ENCODE measurements around the gene CRYAA.

CRYAA gene

DNA sequence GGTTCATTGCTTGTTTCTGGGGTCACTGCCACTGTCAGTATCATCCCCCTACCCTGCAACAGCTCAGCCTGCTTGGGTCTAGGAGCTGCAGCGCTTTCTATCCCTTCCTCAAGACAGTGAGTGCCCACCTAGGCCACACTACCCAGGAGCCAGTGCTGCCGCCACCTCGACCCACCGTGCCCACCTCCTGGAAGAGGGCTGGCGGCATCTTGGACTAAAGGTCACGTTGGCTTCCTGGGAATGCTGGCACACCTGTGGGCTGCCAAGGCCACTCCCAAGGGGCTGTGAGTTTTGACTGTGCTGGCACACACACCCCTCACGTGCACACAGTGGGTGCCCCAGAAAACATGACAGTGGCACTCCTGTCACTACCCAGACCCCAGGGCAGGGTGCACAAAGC, 22.1 kb downstream of the CRYAA start:
- H3K27me3 Mint-ChIP-seq, result no peaks in the 10 kb centered on the region
- H3K9me3 Mint-ChIP-seq, result no peaks in the 10 kb centered on the region
- no peak overlapping the region for H3K27ac Mint-ChIP-seq
- peaks cover 11% of the 10 kb centered on the region for H3K4me1 Mint-ChIP-seq (ENCODE audit: low read depth)
- H3K36me3 Mint-ChIP-seq (ENCODE audit: low read depth), result no peaks in the 10 kb centered on the region
- H3K4me3 Mint-ChIP-seq, result no peak overlapping the region

DNA sequence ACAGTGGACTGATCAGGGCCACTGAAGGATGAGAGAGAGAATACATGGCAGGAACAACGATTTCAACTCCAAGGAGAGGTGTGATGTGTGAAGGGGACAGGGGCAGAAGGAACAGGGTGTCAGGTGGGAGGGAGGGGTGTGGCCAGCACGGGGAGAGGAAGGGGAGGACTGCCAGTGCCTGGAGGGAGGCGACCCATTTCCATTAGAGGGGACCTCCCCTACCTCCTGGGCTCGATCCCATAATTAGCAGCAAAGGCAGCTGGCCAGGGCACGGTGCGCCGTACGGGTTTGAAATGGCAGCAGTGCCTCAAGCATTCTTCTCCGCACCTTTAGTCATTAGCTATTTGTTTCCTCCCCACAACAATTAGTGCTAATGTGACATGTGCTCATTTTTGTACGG, 22.7 kb downstream of the CRYAA start:
- Mint-ChIP-seq H3K4me1 (ENCODE audit: low read depth) (peaks cover 11% of the 10 kb centered on the region), H3K27ac (no peak overlapping the region), H3K27me3 (no peaks in the 10 kb centered on the region), H3K4me3 (no peak overlapping the region), H3K36me3 (ENCODE audit: low read depth) (no peaks in the 10 kb centered on the region), H3K9me3 (no peaks in the 10 kb centered on the region)

DNA sequence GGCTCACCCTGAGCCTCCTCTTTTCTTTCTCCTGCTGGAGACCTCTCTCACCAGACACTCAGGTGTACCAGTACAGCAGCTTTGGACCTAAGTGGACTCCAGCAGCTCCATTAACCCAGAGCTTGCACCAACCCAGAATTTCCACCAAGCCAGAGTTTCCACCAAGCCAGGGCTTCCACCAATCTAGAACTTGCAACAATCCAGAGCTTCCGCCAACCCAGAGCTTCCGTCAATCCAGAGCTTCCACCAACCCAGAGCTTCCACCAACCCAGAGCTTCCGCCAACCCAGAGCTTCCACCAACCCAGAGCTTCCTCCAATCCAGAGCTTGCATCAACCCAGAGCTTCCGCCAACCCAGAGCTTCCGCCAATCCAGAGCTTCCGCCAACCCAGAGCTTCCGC, 23.2 kb downstream of the CRYAA start:
- H3K27ac Mint-ChIP-seq, result no peak overlapping the region
- H3K9me3 Mint-ChIP-seq, result no peaks in the 10 kb centered on the region
- H3K4me1 Mint-ChIP-seq (ENCODE audit: low read depth), result peaks cover 11% of the 10 kb centered on the region
- no peaks in the 10 kb centered on the region for H3K36me3 Mint-ChIP-seq (ENCODE audit: low read depth)
- no peak overlapping the region for H3K4me3 Mint-ChIP-seq
- H3K27me3 Mint-ChIP-seq, result no peaks in the 10 kb centered on the region

DNA sequence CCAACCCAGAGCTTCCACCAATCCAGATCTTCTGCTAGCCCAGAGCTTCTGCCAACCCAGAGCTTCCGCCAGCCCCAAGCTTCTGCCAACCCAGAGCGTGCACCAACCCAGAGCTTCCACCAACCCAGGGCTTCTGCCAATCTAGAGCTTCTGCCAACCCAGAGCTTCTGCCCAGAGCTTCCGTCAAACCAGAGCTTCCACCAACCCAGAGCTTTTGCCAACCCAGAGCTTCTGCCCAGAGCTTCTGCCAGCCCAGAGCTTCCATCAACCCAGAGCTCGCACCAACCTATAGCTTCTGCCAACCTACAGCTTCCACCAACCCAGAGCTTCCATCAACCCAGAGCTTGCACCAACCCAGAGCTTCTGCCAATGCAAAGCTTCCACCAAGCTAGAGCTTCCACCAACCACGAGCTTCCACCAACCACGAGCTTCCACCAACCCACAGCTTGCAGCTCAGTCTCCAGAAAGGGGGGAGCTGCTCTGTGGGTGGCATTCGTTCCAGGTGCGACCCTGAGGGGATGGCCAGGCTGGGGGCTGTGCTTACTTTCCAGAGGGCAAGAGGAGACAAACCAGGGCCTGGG, 23.8 kb downstream of the CRYAA start:
- Mint-ChIP-seq H3K27me3 (no peaks in the 10 kb centered on the region), H3K36me3 (ENCODE audit: low read depth) (no peaks in the 10 kb centered on the region), H3K4me3 (no peak overlapping the region), H3K9me3 (no peaks in the 10 kb centered on the region), H3K4me1 (ENCODE audit: low read depth) (peaks cover 11% of the 10 kb centered on the region), H3K27ac (no peak overlapping the region)

DNA sequence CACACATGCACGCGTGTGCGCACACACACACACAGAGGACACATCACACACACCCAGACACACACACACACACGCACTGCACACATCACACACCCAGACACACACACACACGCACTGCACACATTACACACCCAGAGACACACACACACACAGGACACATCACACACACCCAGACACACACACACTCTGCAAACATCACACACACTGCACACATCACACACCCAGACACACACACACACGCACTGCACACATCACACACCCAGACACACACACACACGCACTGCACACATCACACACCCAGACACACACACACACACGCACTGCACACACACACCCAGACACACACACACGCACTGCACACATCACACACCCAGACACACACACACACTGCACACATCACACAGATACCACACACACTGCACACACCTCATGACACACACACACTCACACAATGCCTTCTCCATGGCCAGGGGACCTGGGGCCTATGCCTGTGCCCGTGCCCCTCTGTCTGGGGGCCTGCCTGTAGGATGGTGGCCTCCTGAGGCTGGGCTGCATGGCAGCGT, 24.4 kb downstream of the CRYAA start:
- no peaks in the 10 kb centered on the region for H3K36me3 Mint-ChIP-seq (ENCODE audit: low read depth)
- no peaks in the 10 kb centered on the region for H3K27me3 Mint-ChIP-seq
- H3K9me3 Mint-ChIP-seq, result peaks cover under 1% of the 10 kb centered on the region
- no peak overlapping the region for H3K27ac Mint-ChIP-seq
- H3K4me3 Mint-ChIP-seq, result no peak overlapping the region
- peaks cover 9% of the 10 kb centered on the region for H3K4me1 Mint-ChIP-seq (ENCODE audit: low read depth)

DNA sequence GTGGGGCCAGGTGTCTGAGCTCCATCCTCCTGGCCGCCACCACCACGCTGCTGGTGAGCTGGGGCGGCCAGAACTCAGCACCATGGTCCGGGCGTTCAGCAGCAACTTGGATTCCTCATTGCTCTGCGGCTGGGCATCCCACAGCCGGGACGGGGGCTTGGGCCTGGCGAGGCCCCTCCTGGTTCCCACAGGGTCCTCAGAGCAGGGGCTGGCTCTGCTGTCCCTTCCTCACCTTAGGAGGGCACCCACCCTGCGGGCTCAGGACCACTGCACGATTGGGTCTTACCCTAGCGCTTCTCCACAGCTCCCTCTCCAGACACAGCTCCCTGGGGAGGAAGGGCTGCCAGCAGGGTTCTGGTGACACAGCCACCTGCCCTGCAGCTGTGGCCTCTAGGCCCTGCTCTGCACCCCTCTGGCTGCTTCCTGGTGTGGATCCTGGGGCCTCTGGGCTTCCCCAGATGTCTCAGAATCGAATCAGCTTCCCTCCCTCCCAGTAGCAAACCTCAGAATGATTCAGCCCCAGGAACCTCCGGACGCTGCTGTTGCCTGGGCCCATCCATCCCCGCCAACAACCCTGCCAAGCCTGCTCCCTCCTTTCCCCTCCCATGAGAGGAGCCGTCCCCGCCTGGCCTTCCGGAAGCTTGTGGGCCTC, 25.0 kb downstream of the CRYAA start:
- H3K36me3 Mint-ChIP-seq (ENCODE audit: low read depth), result no peaks in the 10 kb centered on the region
- H3K4me3 Mint-ChIP-seq, result no peak overlapping the region
- H3K4me1 Mint-ChIP-seq (ENCODE audit: low read depth), result peaks cover 4% of the 10 kb centered on the region
- no peaks in the 10 kb centered on the region for H3K27me3 Mint-ChIP-seq
- H3K27ac Mint-ChIP-seq, result no peak overlapping the region
- peaks cover 7% of the 10 kb centered on the region for H3K9me3 Mint-ChIP-seq

DNA sequence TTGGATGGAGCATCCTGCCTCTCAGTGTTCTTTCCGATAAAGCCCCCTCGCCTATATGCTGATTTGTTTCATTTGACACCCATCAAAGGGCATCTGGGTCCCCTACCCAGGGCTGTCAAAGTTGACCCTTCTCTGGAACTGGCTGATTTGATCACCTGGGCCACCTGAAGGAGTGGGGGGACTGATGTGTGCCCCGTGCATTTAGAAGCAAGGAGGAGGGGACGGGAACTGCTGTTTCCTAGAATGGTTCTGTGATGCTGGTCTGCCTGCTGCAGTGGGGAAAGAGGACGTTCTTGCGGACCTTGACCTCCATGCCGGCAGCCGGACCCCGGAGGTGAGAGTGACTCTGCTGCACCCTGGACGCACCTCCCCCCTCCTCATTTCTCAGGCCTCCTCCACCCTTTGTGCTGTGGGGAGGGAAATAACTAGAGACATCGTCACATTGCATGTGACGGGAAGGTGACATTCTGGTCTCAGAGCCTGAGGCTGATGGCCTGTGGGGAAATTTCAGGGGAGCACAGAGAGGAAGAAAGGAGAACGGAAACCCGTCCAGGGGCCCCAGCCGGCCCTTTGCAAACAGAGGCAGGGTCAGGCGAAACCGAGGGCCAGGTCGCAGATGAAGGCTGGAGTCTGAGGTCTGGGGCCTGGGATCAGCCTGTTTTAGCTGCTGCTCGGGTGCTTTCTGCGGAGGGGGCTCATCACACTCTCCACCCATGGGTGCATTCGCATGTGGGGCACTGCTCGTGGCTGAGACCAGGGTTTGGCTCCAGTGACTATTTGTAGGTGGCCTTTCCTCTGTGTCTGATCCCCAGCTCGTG, 25.7 kb downstream of the CRYAA start:
- no peak overlapping the region for H3K4me3 Mint-ChIP-seq
- H3K27ac Mint-ChIP-seq, result no peak overlapping the region

DNA sequence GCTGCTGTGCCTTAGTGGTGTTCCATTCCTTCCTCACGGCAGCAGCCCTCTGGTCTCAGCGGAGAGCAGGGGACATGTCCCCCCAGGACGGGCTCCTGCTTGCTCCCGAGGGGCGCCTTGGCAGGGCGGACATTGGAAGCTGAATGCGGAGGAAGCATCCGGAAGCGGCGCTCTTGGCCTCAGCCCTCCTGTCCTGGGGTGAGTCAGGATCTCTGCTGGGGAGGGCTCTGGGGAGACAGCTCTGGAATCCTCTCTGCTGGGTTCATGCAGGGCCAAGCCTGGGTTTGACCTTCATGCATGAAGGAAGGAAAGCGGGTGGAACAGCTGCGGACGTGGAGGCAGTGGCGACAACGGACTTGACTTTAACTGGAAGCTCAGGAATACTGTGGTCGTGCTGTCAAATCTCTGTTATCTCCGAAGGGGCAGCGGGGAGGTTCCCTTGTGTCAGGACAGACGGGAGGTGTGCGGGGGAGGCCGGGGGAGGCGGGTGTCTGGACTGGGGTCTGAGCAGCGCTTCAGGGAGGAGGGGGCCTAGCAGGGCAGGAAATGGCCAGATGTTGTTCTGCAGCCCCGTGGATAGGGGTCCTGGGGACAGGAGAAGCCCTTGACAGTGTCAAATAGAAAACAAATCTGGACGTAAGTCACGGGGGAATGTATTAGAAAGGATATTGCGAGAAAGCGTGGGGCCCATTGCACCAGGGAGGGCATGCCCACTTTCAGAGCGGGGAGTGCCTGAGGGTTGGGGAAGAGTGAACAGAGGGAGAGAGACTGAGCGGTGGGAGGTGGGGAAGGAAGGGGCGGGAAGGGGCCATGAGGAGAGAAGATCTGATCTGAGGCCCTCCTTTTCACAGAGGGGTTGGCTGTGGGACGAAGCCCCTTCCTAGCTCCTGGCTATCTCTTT, 26.6 kb downstream of the CRYAA start:
- Mint-ChIP-seq H3K36me3 (ENCODE audit: low read depth) (no peaks in the 10 kb centered on the region), H3K4me1 (ENCODE audit: low read depth) (no peaks in the 10 kb centered on the region), H3K27ac (no peak overlapping the region), H3K27me3 (no peaks in the 10 kb centered on the region), H3K9me3 (peaks cover 12% of the 10 kb centered on the region), H3K4me3 (no peak overlapping the region)

More for the DNA sequence above, 25.7 kb downstream of the CRYAA start:
- H3K4me1 Mint-ChIP-seq (ENCODE audit: low read depth), result no peaks in the 10 kb centered on the region
- H3K27me3 Mint-ChIP-seq, result no peaks in the 10 kb centered on the region
- no peaks in the 10 kb centered on the region for H3K36me3 Mint-ChIP-seq (ENCODE audit: low read depth)
- peaks cover 7% of the 10 kb centered on the region for H3K9me3 Mint-ChIP-seq

DNA sequence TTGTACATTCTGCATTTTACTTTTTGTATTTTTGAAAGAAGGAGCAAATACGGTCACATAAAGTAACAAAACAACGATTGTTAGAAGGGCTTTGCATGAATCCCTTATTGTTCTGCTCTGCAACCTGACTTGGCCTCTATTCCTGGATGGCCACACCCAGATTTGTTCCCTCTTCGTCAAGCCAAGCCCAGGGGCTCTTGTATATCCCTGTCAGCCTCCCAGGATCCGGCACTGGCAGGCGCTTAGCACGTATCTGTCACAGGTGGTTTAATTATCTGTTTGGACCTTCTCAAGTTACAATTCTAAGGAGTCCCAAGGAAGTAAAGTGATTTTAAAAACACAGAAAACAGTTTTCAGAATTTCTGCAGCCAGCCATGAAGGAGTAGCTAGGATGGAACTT, 28.0 kb downstream of the CRYAA start:
- Mint-ChIP-seq H3K36me3 (ENCODE audit: low read depth) (peaks cover 8% of the 10 kb centered on the region), H3K4me3 (no peak overlapping the region), H3K9me3 (peaks cover 21% of the 10 kb centered on the region), H3K4me1 (ENCODE audit: low read depth) (no peaks in the 10 kb centered on the region), H3K27ac (no peak overlapping the region), H3K27me3 (no peaks in the 10 kb centered on the region)

DNA sequence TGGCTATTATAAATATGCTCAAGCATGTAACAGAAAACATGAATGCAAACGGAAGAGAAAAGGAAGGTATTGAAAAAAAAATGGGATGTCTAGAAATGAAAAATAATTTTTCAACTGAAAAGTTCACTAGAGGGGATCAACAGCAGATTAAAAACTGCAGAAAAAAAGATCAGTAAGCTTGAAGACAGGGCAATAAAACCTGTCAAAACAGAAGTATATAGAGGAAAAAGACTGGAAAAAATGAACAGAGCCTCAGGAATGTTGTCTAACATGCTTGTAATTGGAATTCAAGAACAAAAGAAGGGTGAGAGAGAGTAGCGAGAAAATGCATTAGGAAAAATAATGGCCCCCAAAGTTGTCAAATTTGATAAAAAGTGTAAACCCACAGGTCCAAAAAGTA, 29.6 kb downstream of the CRYAA start:
- H3K4me1 Mint-ChIP-seq (ENCODE audit: low read depth), result no peaks in the 10 kb centered on the region
- peaks cover 9% of the 10 kb centered on the region for H3K36me3 Mint-ChIP-seq (ENCODE audit: low read depth)
- no peaks in the 10 kb centered on the region for H3K27me3 Mint-ChIP-seq
- no peak overlapping the region for H3K27ac Mint-ChIP-seq
- peaks cover 28% of the 10 kb centered on the region for H3K9me3 Mint-ChIP-seq
- H3K4me3 Mint-ChIP-seq, result no peak overlapping the region

DNA sequence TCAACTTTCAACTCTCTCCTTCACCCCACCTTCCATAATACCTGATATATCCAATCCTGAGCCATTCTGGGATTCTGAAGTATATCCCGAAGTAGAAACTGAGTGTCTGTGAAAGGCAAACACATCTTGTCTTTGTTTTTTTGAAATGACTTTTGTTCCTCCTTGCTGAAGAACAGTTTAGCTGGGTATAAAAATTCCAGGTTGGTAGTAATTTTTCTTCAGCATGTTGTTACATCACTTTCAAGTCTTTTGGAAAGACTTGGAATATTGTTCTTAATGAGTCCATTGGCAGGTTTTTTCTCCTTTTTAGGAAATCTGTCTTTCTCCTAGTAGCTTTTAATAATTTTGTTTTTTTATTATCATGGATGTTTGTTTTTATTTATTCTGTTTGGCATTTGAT, 32.7 kb downstream of the CRYAA start:
- Mint-ChIP-seq H3K4me3 (no peak overlapping the region), H3K36me3 (ENCODE audit: low read depth) (peaks cover 9% of the 10 kb centered on the region), H3K4me1 (ENCODE audit: low read depth) (no peaks in the 10 kb centered on the region), H3K27me3 (peaks cover 4% of the 10 kb centered on the region), H3K27ac (no peak overlapping the region), H3K9me3 (peaks cover 28% of the 10 kb centered on the region)

DNA sequence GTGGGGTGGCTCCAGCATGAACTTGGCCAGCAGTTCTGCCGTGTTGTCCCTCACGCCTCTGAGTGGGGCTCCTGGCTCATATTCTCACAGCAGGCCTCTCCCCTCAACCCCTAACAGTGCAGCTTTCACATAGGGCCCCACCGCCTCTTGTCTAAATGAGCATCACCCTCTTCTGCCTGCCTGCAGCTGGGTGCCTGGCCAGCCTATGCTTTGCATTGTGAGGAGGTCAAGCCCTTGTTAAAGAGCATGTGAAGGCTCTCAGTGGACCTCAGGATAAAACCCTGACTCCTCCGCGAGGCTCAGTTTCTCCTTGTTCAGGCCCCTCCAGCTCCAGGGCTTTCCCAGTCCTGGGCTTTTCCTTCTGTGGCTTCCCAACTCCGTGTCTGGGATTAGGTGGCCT, 34.8 kb downstream of the CRYAA start:
- no peak overlapping the region for H3K27ac Mint-ChIP-seq
- H3K4me3 Mint-ChIP-seq, result no peak overlapping the region
- peaks cover 9% of the 10 kb centered on the region for H3K27me3 Mint-ChIP-seq
- H3K9me3 Mint-ChIP-seq, result peaks cover 23% of the 10 kb centered on the region
- H3K4me1 Mint-ChIP-seq (ENCODE audit: low read depth), result no peaks in the 10 kb centered on the region
- peaks cover 9% of the 10 kb centered on the region for H3K36me3 Mint-ChIP-seq (ENCODE audit: low read depth)

DNA sequence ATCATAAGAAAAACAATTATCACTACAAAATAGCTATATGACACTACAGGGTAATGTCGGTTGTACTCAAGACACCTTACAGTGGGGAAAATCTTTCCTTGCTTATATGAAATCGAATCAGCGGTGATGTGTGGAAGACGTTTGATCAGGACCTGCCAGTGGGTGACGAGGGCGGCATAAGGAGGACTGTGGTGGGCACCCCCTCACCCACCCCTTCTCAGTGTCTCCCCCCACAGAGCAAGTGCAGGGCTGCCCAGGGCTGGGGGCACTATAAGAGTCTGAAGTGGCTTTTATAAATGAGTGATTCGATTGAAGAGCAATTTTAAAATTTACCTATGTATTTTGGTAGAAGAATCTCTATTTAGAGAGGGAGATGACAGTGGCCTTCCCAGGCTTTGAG, 35.8 kb downstream of the CRYAA start:
- H3K27me3 Mint-ChIP-seq, result peaks cover 9% of the 10 kb centered on the region
- peaks cover 9% of the 10 kb centered on the region for H3K36me3 Mint-ChIP-seq (ENCODE audit: low read depth)
- H3K9me3 Mint-ChIP-seq, result peaks cover 21% of the 10 kb centered on the region
- no peak overlapping the region for H3K27ac Mint-ChIP-seq
- H3K4me1 Mint-ChIP-seq (ENCODE audit: low read depth), result no peaks in the 10 kb centered on the region
- no peak overlapping the region for H3K4me3 Mint-ChIP-seq

DNA sequence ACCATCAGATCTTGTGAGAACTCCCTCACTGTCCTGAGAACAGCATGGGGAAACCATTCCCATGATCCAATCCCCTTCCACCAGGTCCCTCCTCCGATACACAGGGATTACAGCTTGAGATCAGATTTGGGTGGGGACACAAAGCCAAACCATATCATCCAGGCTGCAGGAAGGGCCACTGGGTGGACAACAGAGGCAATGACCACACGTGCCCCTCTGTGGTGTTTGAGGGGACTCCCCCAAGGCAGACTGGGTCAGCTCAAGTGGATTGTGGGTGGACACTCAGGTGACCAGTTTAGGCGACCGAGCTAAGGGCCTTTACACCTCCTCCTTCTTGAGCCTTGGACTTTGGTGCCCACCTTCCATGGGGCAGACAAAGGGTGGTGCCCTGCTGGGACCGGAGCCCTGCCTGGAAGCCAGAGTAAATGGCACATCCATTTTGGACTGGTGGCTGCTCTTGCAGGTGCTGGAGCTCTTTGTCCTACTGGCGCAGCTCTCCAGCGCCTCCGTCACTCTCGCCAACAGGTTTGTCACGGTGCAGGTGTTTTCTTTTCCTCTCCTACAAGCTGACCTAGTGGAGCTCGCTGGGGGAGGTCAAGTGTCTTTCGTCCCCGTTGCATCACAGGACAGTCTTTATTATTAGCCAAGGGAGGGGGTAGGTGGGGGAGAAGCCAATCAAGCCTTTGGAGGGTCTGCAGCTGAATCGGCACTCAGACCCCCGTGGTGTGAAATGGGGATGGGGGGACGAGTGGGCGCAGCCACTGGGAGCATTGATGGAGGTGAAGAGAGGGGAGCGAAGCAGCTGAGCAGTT, 37.6 kb downstream of the CRYAA start:
- Mint-ChIP-seq H3K9me3 (peaks cover 11% of the 10 kb centered on the region), H3K27me3 (peaks cover 9% of the 10 kb centered on the region), H3K4me1 (ENCODE audit: low read depth) (no peaks in the 10 kb centered on the region), H3K27ac (no peak overlapping the region), H3K4me3 (no peak overlapping the region), H3K36me3 (ENCODE audit: low read depth) (peaks cover 6% of the 10 kb centered on the region)

All from stimulated activated naive CD8-positive, alpha-beta T cell treated with anti-CD3 and anti-CD28 coated beads, Interleukin-15, Interleukin-2, amounts not matched to agents 100 ng/mL and 50 ng/mL, for 24 hours (primary cell).